ENCODE results near the gene ZNF579.

- TF ChIP-seq, protein P1, sequence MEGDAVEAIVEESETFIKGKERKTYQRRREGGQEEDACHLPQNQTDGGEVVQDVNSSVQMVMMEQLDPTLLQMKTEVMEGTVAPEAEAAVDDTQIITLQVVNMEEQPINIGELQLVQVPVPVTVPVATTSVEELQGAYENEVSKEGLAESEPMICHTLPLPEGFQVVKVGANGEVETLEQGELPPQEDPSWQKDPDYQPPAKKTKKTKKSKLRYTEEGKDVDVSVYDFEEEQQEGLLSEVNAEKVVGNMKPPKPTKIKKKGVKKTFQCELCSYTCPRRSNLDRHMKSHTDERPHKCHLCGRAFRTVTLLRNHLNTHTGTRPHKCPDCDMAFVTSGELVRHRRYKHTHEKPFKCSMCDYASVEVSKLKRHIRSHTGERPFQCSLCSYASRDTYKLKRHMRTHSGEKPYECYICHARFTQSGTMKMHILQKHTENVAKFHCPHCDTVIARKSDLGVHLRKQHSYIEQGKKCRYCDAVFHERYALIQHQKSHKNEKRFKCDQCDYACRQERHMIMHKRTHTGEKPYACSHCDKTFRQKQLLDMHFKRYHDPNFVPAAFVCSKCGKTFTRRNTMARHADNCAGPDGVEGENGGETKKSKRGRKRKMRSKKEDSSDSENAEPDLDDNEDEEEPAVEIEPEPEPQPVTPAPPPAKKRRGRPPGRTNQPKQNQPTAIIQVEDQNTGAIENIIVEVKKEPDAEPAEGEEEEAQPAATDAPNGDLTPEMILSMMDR (conservative IDR thresholded peaks at IDR 0.05): no peak
- TF ChIP-seq EZH2 (IDR thresholded peaks at IDR 0.05; ENCODE audit: low read depth): no peak
Measured at GRCh38 chr19:55544776-55545439, 35.7 kb downstream of the ZNF579 start.

All from PC-9 (cell line).